Measurements from ENCODE around the gene SLC8A2. TPM values are rescaled to one million over a fixed set of nuclear protein-coding genes. Genes with fewer than 3 reads are reported as not detected.
"Not testable (repeated sequence)": the region's sequence is repeated elsewhere in the genome, so short reads cannot be mapped to it uniquely, and the experiment has no call there.

SLC8A2 gene
- total RNA-seq, 2 experiments from 2014 or later: 0.20 TPM; not detected in 1

GRCh38 chr19:47489072-47489914 lies 17.6 kb upstream of the SLC8A2 start:
- no peak overlapping the region for H3K4me3 Mint-ChIP-seq
- peaks cover 14% of the 10 kb centered on the region for H3K36me3 Mint-ChIP-seq
- DNase-seq (no peak), ATAC-seq (ENCODE audit: low read depth) (no peak)
- H3K4me1 Mint-ChIP-seq: peaks cover 34% of the 10 kb centered on the region
- no peaks in the 10 kb centered on the region for H3K9me3 Mint-ChIP-seq
- peak overlapping the region; percentile 78 for H3K27ac Mint-ChIP-seq
- POLR2A ChIA-PET: interaction anchor here (1.1 to 3.6 kb wide), 3 partner anchors 26 to 111 kb away, joined by 3 to 13 read pairs (median 7); partner anchors contain the start of gene NAPA
- H3K27me3 Mint-ChIP-seq: no peaks in the 10 kb centered on the region

GRCh38 chr19:47487551-47488515 lies 16.1 kb upstream of the SLC8A2 start:
- H3K36me3 Mint-ChIP-seq: peaks cover 14% of the 10 kb centered on the region
- peak overlapping the region; percentile 49 for H3K4me3 Mint-ChIP-seq
- POLR2A ChIA-PET: interaction anchor here (0.7 to 3.6 kb wide), 4 partner anchors 25 to 112 kb away, joined by 3 to 13 read pairs (median 6); partner anchors contain the start of gene NAPA
- H3K27me3 Mint-ChIP-seq: no peaks in the 10 kb centered on the region
- ATAC-seq (ENCODE audit: low read depth): no peak
- H3K9me3 Mint-ChIP-seq: no peaks in the 10 kb centered on the region
- DNase-seq: no peak
- H3K27ac Mint-ChIP-seq: peak overlapping the region; percentile 94
- peaks cover 39% of the 10 kb centered on the region for H3K4me1 Mint-ChIP-seq

- POLR2A ChIA-PET: interaction anchor here (1.5 to 3.6 kb wide), 2 partner anchors 29 to 122 kb away, joined by 4 to 13 read pairs; partner anchors contain the start of genes BICRA and NAPA
- peaks cover 39% of the 10 kb centered on the region for H3K4me1 Mint-ChIP-seq
- H3K27me3 Mint-ChIP-seq: no peaks in the 10 kb centered on the region
- ATAC-seq (ENCODE audit: low read depth) (peak; percentile 4), DNase-seq (no peak)
- no peaks in the 10 kb centered on the region for H3K9me3 Mint-ChIP-seq
- H3K36me3 Mint-ChIP-seq: peaks cover 14% of the 10 kb centered on the region
- peak overlapping the region; percentile 49 for H3K4me3 Mint-ChIP-seq
- peak overlapping the region; percentile 94 for H3K27ac Mint-ChIP-seq
Observed at GRCh38 chr19:47486900-47487299, 15.2 kb upstream of the SLC8A2 start.

GRCh38 chr19:47486220-47486619 lies 14.5 kb upstream of the SLC8A2 start:
- Mint-ChIP-seq H3K27ac (peak overlapping the region; percentile 94), H3K36me3 (peaks cover 14% of the 10 kb centered on the region), H3K4me3 (peak overlapping the region; percentile 49), H3K4me1 (peaks cover 39% of the 10 kb centered on the region)
- not testable (repeated sequence) for H3K9me3 Mint-ChIP-seq; DNase-seq; H3K27me3 Mint-ChIP-seq; ATAC-seq (ENCODE audit: low read depth)
- POLR2A ChIA-PET: interaction anchor here (0.6 to 3.6 kb wide), 4 partner anchors 30 to 236 kb away, joined by 3 to 13 read pairs (median 4); partner anchors contain the start of genes BICRA and NAPA

- DNase-seq (no peak), ATAC-seq (ENCODE audit: low read depth) (peak; percentile 36)
- POLR2A ChIA-PET: interaction anchor here (0.6 to 3.6 kb wide), 8 partner anchors 11 to 115 kb away, joined by 3 to 22 read pairs (median 9); partner anchors contain the start of gene NAPA
- Mint-ChIP-seq H3K9me3 (no peaks in the 10 kb centered on the region), H3K4me3 (peak overlapping the region; percentile 99), H3K4me1 (peaks cover 37% of the 10 kb centered on the region), H3K36me3 (peaks cover 13% of the 10 kb centered on the region), H3K27ac (peak overlapping the region; percentile 96), H3K27me3 (no peaks in the 10 kb centered on the region)
Observed at GRCh38 chr19:47485210-47485609, 13.5 kb upstream of the SLC8A2 start.

GRCh38 chr19:47483800-47484690 lies 12.4 kb upstream of the SLC8A2 start, which contains the start of gene KPTN:
KPTN (minus strand) TSS chr19:47484219; CDS start chr19:47484160, 59 bp downstream.
- Mint-ChIP-seq H3K27ac (peak within 1 kb of the TSS; percentile 96), H3K4me1 (peaks cover 32% of the 10 kb centered on the region), H3K27me3 (no peaks in the 10 kb centered on the region), H3K36me3 (peaks cover 8% of the 10 kb centered on the region), H3K4me3 (peak within 1 kb of the TSS; percentile 99), H3K9me3 (no peaks in the 10 kb centered on the region)
- POLR2A ChIA-PET: interaction anchor here (0.9 to 3.0 kb wide), 13 partner anchors 8 to 210 kb away, joined by 3 to 22 read pairs (median 5); partner anchors contain the start of gene NAPA
- DNase-seq (peak; percentile 92), ATAC-seq (ENCODE audit: low read depth) (peak; percentile 87)

GRCh38 chr19:47483200-47483599 lies 11.5 kb upstream of the SLC8A2 start:
- ATAC-seq (ENCODE audit: low read depth) (no peak), DNase-seq (no peak)
- H3K27me3 Mint-ChIP-seq: no peaks in the 10 kb centered on the region
- H3K4me3 Mint-ChIP-seq: peak overlapping the region; percentile 99
- POLR2A ChIA-PET: interaction anchor here (0.9 to 3.0 kb wide), 11 partner anchors 9 to 209 kb away, joined by 3 to 22 read pairs (median 7); partner anchors contain the start of gene NAPA
- H3K27ac Mint-ChIP-seq: no peak overlapping the region
- H3K36me3 Mint-ChIP-seq: peaks cover 8% of the 10 kb centered on the region
- no peaks in the 10 kb centered on the region for H3K9me3 Mint-ChIP-seq
- peaks cover 32% of the 10 kb centered on the region for H3K4me1 Mint-ChIP-seq

- Mint-ChIP-seq H3K27me3 (no peaks in the 10 kb centered on the region), H3K9me3 (no peaks in the 10 kb centered on the region), H3K4me1 (peaks cover 22% of the 10 kb centered on the region), H3K27ac (no peak overlapping the region), H3K36me3 (peaks cover 6% of the 10 kb centered on the region), H3K4me3 (no peak overlapping the region)
- ATAC-seq (ENCODE audit: low read depth) (no peak), DNase-seq (no peak)
- POLR2A ChIA-PET: no interaction called here
Observed at GRCh38 chr19:47481460-47482052, 9.9 kb upstream of the SLC8A2 start.

- Mint-ChIP-seq H3K27ac (no peak overlapping the region), H3K36me3 (peaks cover 6% of the 10 kb centered on the region), H3K4me1 (peaks cover 15% of the 10 kb centered on the region), H3K27me3 (no peaks in the 10 kb centered on the region), H3K9me3 (no peaks in the 10 kb centered on the region), H3K4me3 (no peak overlapping the region)
- ATAC-seq (ENCODE audit: low read depth) (no peak), DNase-seq (no peak)
- POLR2A ChIA-PET: no interaction called here
Observed at GRCh38 chr19:47480658-47481057, 9.0 kb upstream of the SLC8A2 start.

GRCh38 chr19:47479701-47480503 lies 8.2 kb upstream of the SLC8A2 start:
- POLR2A ChIA-PET: no interaction called here
- no peaks in the 10 kb centered on the region for H3K9me3 Mint-ChIP-seq
- no peaks in the 10 kb centered on the region for H3K27me3 Mint-ChIP-seq
- no peak for ATAC-seq (ENCODE audit: low read depth)
- H3K4me1 Mint-ChIP-seq: peaks cover 7% of the 10 kb centered on the region
- no peak overlapping the region for H3K4me3 Mint-ChIP-seq
- no peaks in the 10 kb centered on the region for H3K36me3 Mint-ChIP-seq
- H3K27ac Mint-ChIP-seq: no peak overlapping the region
- DNase-seq: no peak

- POLR2A ChIA-PET: no interaction called here
- H3K4me3 Mint-ChIP-seq: no peak overlapping the region
- DNase-seq (no peak), ATAC-seq (ENCODE audit: low read depth) (no peak)
- peaks cover 1% of the 10 kb centered on the region for H3K4me1 Mint-ChIP-seq
- H3K27ac Mint-ChIP-seq: no peak overlapping the region
- H3K9me3 Mint-ChIP-seq: no peaks in the 10 kb centered on the region
- peaks cover 6% of the 10 kb centered on the region for H3K27me3 Mint-ChIP-seq
- no peaks in the 10 kb centered on the region for H3K36me3 Mint-ChIP-seq
Observed at GRCh38 chr19:47476438-47476972, 4.8 kb upstream of the SLC8A2 start.
